HG03354 (cell line): ENCODE results near the gene ITGAL.
"Not testable (repeated sequence)": the region's sequence is repeated elsewhere in the genome, so short reads cannot be mapped to it uniquely, and the experiment has no call there.

Experiments used
- ATAC-seq: cut with Tn5 transposase; IDR thresholded peaks from one replicate; pipeline ENCODE4 v1.9.1; 2021; ENCODE audit warnings: mild to moderate bottlenecking; ENCODE audit not compliant: unreplicated experiment, poor library complexity, severe bottlenecking

ITGAL gene

DNA sequence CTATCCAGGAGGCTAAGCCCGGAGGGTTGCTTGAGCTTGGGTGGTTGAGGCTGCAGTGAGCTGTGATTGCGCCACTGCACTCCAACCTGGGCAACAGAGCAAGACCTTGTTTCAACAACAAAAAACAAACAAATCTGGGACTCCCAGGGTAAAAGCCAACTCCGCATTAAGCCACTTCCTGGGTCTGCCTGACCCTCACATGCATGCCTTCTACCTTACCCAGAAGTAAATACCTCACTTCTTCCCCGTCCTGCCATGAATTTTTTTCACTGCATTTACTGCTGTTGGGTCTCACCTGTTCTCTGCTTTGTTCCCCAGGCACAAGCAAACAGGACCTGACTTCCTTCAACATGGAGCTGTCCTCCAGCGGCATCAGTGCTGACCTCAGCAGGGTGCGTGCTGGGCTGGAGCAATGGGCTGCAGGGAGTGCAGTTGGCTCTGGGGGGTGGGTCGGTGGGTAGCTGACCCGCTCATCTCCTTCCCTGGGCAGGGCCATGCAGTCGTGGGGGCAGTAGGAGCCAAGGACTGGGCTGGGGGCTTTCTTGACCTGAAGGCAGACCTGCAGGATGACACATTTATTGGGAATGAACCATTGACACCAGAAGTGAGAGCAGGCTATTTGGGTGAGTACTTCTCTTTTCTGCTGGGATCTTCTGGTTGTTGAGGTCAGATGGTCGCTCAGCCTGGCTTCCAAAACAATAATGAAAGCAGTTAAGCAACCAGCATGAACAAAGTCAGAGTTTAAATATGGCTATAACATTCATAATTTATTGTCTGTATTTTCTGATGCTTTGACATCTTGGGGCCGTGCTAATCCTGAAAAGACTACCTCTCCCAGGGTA lies 16.4 kb downstream of the ITGAL start:
- no peak for ATAC-seq

DNA sequence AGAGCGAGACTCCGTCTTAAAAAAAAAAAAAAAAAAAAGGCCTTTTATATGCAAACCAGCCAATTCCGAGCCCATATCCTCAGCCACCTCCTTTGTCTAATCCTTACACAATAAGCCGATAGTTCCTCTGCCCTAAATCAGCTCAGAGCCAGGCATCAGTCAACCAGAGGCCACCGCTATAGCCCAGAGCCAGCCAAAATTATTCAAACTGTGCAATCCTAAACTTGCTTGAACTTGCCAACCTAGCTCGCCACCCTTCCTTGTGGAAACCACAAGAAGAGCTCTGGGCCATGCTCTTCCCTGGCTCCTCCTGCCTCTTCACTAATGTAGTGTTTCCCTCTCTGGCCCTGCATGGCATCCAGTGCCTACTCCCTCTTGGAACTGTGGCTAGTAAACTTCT lies 17.7 kb downstream of the ITGAL start:
- ATAC-seq, result no peak

DNA sequence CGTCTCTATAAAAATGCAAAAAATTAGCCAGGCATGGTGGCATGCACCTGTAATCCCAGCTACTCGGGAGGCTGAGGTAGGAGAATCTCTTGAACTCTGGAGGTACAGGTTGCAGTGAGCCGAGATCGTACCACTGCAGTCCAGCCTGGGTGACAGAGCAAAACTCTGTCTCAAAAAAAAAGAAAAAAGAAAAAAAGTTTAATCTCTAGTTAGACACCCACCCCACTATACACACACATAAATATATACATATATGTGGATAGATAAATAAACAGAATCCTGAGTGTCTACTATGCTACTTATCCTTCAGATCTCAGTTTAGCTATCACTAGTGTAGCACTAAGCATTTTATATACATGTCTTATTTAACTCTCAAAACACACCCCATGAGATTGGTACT lies 18.7 kb downstream of the ITGAL start:
- no peak for ATAC-seq

DNA sequence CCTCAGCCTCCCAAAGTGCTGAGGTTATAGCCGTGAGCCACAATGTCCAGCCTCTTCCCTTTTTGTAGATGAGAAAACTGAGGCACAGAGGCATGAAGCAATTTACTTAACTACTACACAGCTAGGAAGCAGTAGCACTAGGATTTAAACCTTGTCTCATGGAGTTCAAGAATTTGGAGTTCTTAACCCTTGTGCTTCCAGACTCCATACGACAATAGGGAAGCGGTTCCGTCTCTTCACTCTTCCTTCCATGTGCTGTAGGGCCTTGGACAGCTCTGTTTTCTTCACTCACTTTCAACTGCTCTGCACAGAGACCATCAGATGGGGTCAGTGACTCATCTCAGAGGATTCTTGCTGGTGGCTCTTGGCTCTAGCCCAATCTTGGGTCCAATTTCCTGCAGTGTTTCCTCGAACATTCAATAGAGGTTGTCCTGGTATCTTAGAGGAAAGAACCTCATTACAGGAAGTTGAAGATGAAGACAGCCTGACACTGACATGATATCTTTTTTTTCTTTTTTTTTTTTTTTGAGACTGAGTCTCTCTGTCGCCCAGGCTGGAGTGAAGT lies 19.3 kb downstream of the ITGAL start:
- no peak for ATAC-seq

DNA sequence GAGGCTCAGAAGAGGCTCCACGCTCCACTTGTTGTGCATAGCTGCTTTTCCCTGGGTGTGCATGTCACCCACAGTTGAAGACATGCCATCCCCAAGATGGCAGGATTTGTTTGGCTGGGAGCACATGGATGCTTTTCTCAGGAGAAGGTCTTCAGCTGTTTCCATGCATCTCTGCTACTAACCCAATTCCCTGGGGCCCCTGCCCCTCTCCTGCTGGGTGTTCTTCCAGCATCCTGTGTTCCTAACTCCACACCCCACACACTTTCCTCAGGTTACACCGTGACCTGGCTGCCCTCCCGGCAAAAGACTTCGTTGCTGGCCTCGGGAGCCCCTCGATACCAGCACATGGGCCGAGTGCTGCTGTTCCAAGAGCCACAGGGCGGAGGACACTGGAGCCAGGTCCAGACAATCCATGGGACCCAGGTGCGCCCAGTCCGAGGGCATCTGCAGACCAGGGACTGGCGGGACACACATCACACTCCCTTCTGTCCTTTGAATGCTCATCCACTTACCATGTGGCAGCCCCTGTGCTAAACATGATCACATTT lies 21.5 kb downstream of the ITGAL start:
- no peak for ATAC-seq

DNA sequence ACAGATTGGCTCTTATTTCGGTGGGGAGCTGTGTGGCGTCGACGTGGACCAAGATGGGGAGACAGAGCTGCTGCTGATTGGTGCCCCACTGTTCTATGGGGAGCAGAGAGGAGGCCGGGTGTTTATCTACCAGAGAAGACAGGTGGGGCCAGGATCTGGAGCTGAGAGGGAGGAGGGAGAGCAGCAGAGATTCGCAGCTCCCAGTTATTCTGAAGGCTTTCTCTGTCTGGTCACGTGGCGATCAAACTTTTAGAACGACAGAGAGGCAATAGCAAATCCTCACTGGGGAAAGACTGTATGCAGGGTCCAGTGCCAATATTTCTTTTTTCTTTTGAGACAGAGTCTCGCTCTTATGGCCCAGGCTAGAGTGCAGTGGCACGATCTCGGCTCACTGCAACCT lies 22.2 kb downstream of the ITGAL start:
- no peak for ATAC-seq

DNA sequence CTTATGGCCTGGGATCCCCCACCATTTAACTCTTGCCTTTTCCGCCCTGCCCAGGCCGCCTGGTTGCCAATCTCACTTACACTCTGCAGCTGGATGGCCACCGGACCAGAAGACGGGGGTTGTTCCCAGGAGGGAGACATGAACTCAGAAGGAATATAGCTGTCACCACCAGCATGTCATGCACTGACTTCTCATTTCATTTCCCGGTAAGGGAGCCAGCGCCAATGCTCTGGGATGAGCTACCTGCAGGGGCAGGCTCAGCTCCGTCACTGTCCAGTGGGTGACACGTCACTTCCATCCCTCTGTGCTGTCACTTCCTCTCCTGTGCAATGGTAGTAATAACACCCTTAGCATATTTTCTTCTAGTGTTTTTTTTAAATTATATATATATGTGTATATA lies 26.7 kb downstream of the ITGAL start:
- ATAC-seq, result no peak

DNA sequence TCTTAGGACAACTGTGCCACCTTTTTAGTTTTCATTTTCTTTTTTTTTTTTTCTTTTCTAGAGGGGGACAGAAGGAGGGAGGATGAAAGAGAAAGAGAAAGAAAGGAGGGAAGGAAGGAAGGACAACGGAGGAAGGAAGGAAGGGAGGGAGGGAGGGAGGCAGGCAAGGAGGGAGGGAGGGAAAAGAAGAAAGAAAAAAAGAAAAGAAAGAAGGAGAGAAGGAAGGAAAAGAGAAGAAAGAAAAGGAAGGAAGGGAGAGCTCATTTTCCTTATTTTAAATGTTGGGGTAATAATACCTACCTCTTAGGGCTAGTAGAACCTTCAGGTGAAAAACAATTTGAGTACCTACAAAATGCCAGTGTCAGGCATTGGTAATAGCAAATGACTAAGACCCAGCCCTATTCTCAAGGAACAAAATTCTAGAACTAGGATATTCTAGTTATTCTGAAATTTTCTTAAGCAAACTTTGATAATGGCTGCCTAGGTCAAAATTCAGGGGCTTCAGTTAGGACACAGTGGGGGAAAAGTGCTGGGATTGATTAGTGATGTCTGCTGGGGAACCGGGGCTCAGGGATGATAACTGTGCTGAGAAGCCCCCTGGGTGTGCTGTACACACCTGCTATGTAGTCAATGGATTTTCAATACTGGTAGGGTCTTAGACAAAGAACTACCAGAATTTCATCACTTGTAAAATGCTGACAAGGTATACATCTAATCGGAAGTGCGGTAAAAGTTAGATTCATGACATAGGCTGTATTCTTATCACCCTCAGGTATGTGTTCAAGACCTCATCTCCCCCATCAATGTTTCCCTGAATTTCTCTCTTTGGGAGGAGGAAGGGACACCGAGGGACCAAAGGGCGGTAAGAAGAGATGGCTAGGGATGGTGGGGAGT lies 31.1 kb downstream of the ITGAL start:
- no peak for ATAC-seq

DNA sequence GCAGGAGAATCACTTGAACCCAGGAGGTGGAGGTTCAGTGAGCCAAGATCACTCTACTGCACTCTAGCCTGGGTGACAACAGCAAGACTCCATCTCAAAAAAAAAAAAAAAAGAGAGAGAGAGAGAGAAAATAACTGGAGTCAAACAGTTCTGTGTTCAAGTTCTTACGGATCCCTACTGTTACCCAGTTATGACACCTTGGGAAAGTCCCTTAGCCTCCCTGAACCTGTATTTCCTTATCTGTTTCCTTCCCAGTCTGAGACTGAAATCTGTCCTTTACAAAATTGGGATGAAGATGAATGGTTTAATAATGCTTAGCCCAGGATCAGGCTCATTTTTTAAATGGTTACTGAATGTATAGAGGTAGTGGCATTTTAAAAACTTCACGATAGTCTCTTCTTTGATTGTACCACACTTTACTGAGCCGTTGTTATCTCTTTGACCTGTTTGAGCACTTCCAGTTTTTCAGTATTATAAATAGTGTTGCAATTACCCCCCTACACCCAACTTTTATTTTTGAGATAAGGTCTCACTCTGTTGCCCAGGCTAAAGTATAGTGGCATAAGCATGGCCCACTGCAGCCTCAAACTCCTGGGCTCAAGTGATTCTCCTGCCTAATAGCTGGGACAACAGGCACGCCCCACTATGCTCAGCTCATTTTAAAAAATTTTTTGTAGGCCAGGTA lies 36.7 kb downstream of the ITGAL start:
- no peak for ATAC-seq

DNA sequence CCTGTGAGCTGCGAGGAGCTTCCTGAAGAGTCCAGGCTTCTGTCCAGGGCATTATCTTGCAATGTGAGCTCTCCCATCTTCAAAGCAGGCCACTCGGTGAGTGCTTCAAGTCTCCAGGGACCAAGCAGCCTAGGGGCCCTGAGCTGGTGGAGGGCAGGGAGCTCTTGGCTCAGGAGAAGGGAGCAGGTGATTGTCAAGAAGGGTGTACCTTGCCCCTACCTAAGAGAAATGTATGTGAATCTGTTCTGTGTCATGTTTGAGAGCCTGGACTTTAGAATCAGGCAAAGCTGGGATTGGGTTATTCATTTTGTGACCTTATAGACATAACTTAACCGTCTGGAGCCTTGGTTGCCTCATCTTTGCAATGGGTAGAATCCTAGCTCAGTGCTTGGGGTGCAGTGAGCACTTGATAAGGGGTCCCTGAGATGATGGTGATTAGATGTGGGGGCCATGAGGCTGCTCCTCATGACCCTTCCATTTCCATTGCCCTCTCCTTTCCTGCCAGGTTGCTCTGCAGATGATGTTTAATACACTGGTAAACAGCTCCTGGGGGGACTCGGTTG lies 37.9 kb downstream of the ITGAL start:
- ATAC-seq, result no peak

DNA sequence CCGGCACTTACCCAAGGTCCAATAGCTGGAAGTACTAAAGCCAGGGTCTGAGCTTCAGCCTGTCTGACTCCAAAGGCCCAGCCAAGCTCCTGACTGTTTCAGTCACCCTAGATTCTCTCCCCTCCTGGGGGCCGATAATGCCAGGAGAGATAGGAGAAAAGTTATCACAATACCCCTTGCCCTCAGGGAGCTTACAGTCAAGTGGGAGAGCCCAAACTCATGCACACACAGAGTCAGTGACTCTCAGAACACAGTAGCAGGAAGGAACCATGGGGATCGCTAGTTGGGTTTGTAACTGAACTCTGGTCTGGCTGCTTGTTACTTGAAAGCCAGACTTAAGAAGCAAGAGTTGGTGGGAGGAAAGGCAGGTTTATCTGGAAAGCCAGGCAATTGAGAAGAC lies 39.0 kb downstream of the ITGAL start:
- no peak for ATAC-seq

DNA sequence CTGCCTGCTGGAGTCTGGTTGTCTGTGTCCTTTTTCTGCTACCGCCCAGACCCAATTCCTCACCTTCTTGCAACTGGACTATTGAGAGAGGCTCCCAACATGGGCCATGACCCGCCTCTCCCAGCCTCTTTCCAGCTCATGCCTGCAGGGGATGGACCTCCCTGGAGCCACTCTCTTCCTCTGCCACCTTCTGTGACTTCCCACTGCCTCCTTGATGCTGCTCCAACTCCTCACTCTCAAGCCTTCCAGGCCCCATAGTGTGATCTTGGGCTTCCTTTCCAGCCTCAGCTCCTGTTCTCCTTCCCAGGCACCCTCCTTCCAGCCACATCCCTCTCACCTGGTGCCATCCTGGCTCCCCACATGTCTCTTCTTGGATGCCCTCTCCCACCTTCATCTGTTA lies 42.7 kb downstream of the ITGAL start:
- no peak for ATAC-seq

DNA sequence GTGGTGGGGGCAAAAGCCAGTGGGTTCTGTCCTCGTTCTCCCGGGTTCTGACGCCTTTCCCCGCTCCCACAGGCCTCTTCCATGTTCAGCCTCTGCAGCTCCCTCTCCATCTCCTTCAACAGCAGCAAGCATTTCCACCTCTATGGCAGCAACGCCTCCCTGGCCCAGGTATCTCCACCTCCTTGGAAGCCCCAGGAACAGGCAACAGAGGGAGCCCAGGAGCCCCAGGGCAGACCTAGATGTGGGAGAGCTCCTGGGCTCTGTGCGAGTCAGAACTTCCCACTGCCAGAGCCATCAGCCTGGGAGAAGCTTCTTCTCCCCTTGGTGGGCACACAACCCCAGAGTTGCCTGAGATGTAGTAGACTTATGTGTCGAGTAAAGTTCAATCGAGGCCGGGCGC lies 46.0 kb downstream of the ITGAL start:
- no peak for ATAC-seq

DNA sequence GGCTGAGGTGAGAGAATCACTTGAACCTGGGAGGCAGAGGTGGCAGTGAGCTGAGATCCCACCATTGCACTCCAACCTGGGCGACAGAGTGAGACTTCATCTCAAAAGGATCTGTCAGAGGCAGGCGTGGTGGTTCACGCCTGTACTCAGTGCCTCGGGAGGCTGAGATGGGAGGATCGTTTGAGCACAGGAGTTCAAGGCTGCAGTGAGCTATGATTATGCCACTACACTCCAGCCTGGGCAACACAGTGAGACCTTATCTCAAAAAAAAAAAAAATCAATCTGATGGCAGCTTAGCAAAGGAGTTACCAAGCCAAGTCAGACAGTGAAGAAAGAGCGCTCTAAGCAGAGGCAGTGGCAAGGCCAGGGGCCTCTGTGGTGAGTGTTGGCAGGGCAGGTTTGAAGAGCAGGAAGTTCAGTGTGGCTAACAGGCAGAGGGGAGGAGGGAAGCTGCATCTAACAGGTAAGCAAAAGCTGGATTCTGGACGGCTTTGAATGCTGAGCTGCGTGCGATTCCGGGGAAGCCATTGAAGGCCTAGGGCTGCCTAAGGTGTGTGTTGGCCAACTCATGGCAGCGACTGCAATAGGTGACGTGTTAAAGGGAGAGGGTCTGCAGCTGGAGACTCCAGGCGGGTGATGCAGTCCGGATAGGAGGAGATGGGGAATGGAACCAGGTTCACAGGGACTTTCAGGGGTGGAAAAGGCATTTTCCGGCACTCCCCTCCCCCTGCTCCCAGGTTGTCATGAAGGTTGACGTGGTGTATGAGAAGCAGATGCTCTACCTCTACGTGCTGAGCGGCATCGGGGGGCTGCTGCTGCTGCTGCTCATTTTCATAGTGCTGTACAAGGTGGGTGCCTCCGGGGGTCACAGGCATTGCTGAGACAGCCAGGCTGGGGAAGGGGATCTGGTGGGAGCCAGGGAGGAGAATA lies 46.8 kb downstream of the ITGAL start:
- ATAC-seq, result no peak

DNA sequence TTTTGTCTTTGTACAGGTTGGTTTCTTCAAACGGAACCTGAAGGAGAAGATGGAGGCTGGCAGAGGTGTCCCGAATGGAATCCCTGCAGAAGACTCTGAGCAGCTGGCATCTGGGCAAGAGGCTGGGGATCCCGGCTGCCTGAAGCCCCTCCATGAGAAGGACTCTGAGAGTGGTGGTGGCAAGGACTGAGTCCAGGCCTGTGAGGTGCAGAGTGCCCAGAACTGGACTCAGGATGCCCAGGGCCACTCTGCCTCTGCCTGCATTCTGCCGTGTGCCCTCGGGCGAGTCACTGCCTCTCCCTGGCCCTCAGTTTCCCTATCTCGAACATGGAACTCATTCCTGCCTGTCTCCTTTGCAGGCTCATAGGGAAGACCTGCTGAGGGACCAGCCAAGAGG lies 48.9 kb downstream of the ITGAL start:
- ATAC-seq, result no peak

DNA sequence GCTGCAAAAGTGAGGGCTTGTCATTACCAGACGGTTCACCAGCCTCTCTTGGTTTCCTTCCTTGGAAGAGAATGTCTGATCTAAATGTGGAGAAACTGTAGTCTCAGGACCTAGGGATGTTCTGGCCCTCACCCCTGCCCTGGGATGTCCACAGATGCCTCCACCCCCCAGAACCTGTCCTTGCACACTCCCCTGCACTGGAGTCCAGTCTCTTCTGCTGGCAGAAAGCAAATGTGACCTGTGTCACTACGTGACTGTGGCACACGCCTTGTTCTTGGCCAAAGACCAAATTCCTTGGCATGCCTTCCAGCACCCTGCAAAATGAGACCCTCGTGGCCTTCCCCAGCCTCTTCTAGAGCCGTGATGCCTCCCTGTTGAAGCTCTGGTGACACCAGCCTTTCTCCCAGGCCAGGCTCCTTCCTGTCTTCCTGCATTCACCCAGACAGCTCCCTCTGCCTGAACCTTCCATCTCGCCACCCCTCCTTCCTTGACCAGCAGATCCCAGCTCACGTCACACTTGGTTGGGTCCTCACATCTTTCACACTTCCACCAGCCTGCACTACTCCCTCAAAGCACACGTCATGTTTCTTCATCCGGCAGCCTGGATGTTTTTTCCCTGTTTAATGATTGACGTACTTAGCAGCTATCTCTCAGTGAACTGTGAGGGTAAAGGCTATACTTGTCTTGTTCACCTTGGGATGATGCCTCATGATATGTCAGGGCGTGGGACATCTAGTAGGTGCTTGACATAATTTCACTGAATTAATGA lies 49.5 kb downstream of the ITGAL start:
- no peak for ATAC-seq

DNA sequence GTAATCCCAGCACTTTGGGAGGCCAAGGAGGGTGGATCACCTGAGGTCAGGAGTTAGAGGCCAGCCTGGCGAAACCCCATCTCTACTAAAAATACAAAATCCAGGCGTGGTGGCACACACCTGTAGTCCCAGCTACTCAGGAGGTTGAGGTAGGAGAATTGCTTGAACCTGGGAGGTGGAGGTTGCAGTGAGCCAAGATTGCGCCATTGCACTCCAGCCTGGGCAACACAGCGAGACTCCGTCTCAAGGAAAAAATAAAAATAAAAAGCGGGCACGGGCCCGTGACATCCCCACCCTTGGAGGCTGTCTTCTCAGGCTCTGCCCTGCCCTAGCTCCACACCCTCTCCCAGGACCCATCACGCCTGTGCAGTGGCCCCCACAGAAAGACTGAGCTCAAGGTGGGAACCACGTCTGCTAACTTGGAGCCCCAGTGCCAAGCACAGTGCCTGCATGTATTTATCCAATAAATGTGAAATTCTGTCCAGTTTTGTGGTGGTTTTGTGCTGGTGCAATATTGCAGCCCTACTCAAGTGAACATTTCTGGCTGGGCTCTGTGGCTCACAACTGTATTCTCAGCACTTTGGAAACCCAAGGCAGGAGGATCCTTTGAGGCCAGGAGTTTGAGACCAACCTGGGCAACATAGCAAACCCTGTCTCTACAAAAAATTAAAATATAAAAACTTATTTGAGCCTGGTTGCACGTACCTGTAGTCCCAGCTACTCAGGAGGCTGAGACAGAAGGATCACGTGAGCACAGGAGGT lies 50.3 kb downstream of the ITGAL start:
- ATAC-seq, result not testable (repeated sequence)
